HUES48 (cell line): Measurements from ENCODE around the gene ABCB8.

Experiments used
- H3K27ac ChIP-seq: one replicate; pipeline ENCODE4 v1.7.0; 2013; ENCODE audit warnings: low read depth, low read length, inconsistent platforms
- H3K27me3 ChIP-seq: 2 replicates; pipeline ENCODE4 v1.6.1; 2013; ENCODE audit warnings: mild to moderate bottlenecking, low read length; ENCODE audit not compliant: control insufficient read depth, insufficient read depth
- H3K36me3 ChIP-seq: 2 replicates; pipeline ENCODE4 v1.6.1; 2013; ENCODE audit warnings: low read length; ENCODE audit not compliant: control insufficient read depth, insufficient read depth
- H3K4me1 ChIP-seq: 2 replicates; pipeline ENCODE4 v1.6.1; 2013; ENCODE audit warnings: mild to moderate bottlenecking, low read length; ENCODE audit not compliant: control insufficient read depth, insufficient read depth
- H3K4me3 ChIP-seq: 2 replicates; pipeline ENCODE4 v1.5.1; 2013; ENCODE audit warnings: mild to moderate bottlenecking, low read depth, low read length
- H3K9ac ChIP-seq: 2 replicates; pipeline ENCODE4 v1.6.1; 2013; ENCODE audit warnings: mild to moderate bottlenecking, low read depth, low read length, moderate library complexity
- H3K9me3 ChIP-seq: 2 replicates; pipeline ENCODE4 v1.6.1; 2013; ENCODE audit warnings: low read length; ENCODE audit not compliant: control insufficient read depth, insufficient read depth

The ABCB8 gene

DNA sequence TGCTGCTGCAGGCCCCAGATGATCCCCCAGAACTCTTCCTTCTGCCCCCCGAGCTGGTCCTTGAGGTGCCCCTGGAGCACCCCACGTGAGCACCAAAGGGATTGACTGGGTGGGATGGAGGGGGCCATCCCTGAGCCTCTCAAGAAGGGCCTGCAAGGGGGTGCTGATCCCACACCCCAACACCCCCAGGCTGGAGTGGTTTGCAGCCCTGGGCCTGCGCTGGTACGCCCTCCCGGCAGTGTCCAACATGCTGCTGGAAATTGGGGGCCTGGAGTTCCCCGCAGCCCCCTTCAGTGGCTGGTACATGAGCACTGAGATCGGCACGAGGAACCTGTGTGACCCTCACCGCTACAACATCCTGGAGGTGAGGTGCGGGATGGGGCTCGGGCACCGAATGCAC, 29.2 kb upstream of the ABCB8 start:
- Histone ChIP-seq H3K4me1 (no peaks in the 10 kb centered on the region), H3K4me3 (no peak overlapping the region), H3K36me3 (no peaks in the 10 kb centered on the region), H3K9me3 (no peaks in the 10 kb centered on the region), H3K9ac (no peak overlapping the region), H3K27ac (no peak overlapping the region), H3K27me3 (no peaks in the 10 kb centered on the region)

DNA sequence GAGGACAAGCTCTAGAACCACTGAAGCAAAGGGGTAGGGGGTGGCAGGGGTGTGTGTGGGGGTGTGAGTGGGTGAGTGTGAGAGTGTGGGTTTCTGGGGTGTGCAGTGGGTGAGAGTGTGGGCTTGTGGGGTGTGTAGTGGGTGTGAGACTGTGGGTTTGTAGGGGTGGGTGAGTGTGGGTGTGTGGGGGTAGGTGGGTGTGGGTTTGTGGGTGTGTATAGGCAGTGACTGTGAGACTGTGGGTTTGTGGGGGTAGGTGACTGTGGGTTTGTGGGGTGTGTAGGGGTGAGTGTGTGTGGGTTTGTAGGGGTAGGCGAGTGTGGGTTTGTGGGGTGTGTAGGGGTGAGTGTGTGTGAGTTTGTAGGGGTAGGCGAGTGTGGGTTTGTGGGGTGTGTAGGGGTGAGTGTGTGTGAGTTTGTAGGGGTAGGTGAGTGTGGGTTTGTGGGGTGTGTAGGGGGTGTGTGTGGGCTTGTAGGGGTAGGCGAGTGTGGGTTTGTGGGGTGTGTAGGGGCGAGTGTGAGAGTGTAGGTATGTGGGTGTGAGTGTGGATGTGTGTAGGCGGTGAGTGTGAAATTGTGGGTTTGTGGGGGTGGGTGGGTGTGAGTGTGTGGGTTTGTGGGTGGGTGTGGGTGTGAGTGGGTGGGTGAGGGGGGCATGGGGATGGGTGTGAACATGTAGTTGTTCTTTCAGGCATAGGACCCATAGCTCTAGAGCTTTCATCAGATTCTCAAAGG, 28.6 kb upstream of the ABCB8 start:
- Histone ChIP-seq H3K27ac (no peak overlapping the region), H3K4me3 (no peak overlapping the region), H3K27me3 (no peaks in the 10 kb centered on the region), H3K9me3 (no peaks in the 10 kb centered on the region), H3K4me1 (no peaks in the 10 kb centered on the region), H3K36me3 (no peaks in the 10 kb centered on the region), H3K9ac (no peak overlapping the region)

DNA sequence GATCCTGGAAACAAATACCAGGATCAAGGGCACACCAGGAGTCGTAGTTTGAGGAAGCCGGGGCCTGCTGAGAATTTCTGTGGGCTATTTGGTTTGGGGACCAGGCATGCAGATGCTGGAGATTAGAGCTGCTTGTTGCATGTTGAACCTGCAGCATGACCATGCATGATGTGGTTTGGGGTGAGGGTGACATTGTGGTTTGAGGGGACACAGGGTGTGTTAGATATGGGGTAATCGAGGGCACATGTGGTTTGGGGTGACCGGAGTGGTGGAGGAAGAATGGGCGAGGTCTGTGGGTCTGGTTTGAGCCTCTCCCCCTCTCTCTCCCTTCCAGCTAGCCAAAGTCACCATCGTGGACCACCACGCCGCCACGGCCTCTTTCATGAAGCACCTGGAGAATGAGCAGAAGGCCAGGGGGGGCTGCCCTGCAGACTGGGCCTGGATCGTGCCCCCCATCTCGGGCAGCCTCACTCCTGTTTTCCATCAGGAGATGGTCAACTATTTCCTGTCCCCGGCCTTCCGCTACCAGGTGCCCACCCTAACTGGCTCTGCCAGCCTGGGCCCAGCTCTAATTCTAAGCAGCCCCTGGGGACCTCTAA, 27.3 kb upstream of the ABCB8 start:
- no peaks in the 10 kb centered on the region for H3K27me3 ChIP-seq
- H3K27ac ChIP-seq: no peak overlapping the region
- H3K9ac ChIP-seq: no peak overlapping the region
- H3K4me1 ChIP-seq: no peaks in the 10 kb centered on the region
- no peaks in the 10 kb centered on the region for H3K36me3 ChIP-seq
- no peak overlapping the region for H3K4me3 ChIP-seq
- no peaks in the 10 kb centered on the region for H3K9me3 ChIP-seq

DNA sequence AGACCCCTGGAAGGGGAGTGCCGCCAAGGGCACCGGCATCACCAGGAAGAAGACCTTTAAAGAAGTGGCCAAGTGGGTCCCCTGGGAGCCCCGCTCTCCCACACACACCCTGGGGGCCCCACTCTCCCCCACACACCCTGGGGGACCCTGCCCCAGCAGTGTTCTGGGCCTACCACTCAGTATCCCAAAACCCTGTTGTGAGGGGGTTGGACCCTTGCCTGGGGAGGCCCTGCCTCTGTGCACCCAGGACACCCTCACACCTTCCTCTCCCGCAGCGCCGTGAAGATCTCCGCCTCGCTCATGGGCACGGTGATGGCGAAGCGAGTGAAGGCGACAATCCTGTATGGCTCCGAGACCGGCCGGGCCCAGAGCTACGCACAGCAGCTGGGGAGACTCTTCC, 26.7 kb upstream of the ABCB8 start:
- Histone ChIP-seq H3K27ac (no peak overlapping the region), H3K4me3 (no peak overlapping the region), H3K27me3 (no peaks in the 10 kb centered on the region), H3K36me3 (no peaks in the 10 kb centered on the region), H3K9ac (no peak overlapping the region), H3K9me3 (no peaks in the 10 kb centered on the region), H3K4me1 (no peaks in the 10 kb centered on the region)

DNA sequence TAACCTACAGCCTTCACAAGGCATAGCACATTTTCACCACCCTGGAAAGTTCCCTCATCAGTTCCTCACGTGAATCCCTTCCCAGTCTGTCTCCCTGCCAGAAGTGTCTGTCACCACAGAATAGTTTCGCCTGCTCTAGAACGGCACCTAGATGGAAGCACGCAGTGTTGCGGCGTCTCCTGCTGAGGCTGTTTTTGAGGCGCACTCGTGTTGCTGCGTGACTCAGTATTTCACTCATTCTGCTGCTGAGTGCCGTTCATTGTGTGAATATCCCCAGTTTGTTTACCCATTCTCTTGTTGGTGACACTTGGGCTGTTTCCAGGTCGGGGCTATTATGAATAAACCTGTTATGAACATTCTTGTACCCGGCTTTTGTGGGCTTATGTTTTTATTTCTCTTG, 24.7 kb upstream of the ABCB8 start:
- peaks cover 10% of the 10 kb centered on the region; the same call in 1 of the 2 replicates for H3K4me1 ChIP-seq
- H3K9me3 ChIP-seq: no peaks in the 10 kb centered on the region
- no peak overlapping the region for H3K4me3 ChIP-seq
- H3K27ac ChIP-seq: no peak overlapping the region
- H3K9ac ChIP-seq: no peak overlapping the region
- H3K36me3 ChIP-seq: no peaks in the 10 kb centered on the region
- no peaks in the 10 kb centered on the region for H3K27me3 ChIP-seq

DNA sequence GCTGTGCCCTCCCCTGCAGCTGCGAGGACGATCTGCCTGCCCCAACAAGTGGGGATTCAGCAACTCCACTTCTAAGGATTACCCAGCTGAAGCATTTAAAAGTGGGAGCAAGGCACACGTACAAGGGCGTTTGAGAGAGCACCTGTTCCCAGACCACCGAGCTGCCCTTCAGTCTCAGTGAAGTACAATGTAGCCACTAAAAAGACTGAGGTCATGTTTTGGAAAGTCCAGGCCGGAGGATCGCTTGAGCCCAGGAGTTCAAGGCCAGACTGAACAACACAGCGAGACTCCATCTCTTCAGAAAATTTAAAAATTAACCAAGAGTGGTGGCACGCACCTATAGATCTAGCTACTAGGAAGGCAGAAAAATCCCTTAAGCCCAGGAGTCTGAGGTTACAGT, 22.7 kb upstream of the ABCB8 start:
- H3K9me3 ChIP-seq: no peaks in the 10 kb centered on the region
- H3K36me3 ChIP-seq: no peaks in the 10 kb centered on the region
- H3K4me3 ChIP-seq: no peak overlapping the region
- no peak overlapping the region for H3K9ac ChIP-seq
- no peak overlapping the region for H3K27ac ChIP-seq
- H3K4me1 ChIP-seq: peaks cover 18% of the 10 kb centered on the region; the same call in 1 of the 2 replicates
- H3K27me3 ChIP-seq: no peaks in the 10 kb centered on the region

DNA sequence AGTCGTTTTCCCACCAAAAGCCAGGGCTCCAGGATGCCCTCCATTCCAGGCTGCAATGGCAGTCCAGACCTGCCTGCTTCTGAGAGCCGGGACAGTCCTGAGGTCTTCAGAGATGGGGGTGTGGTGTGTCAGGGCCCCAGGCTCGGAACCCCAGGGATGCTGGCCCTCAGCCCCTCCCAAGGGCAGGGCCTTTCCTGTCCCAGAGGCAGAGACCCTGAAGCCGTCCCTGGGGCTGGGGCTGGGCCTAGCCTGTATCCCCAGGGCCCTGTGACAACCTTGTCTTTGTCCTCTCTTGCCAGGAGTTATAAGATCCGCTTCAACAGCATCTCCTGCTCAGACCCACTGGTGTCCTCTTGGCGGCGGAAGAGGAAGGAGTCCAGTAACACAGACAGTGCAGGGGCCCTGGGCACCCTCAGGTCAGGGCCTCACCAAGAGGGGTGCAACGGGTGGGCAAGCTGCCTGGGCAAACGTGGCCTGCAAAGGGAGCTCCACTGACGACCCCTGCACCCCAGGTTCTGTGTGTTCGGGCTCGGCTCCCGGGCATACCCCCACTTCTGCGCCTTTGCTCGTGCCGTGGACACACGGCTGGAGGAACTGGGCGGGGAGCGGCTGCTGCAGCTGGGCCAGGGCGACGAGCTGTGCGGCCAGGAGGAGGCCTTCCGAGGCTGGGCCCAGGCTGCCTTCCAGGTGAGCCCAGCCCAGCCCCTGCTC, 21.5 kb upstream of the ABCB8 start:
- Histone ChIP-seq H3K4me3 (no peak overlapping the region), H3K27me3 (peaks cover under 1% of the 10 kb centered on the region), H3K9ac (no peak overlapping the region), H3K4me1 (peaks cover 20% of the 10 kb centered on the region; the same call in 1 of the 2 replicates), H3K36me3 (no peaks in the 10 kb centered on the region), H3K27ac (no peak overlapping the region), H3K9me3 (no peaks in the 10 kb centered on the region)

DNA sequence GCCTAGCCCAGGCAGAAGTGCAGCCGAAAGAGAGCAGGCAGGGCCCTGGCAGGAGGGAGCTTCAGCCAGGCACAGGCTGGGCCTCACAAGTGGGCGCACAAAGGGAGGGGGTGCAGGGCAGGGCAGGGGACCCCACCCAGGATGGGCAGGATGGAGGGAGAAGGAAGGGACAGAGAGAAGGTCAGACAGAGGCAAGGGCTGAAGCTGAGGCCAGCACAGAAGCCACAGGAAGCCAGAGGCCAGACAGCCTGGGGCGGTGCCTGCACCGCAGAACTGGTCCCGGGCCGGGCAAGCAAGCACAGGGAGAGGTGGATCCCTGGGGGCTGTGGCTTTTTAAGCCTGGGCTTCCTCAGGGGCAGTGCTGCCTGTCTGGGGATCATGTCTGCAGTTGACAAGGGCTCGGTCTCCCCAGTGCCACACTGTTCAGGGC, 20.8 kb upstream of the ABCB8 start:
- peaks cover 23% of the 10 kb centered on the region; the same call in 1 of the 2 replicates for H3K4me1 ChIP-seq
- peaks cover 7% of the 10 kb centered on the region for H3K27me3 ChIP-seq
- H3K27ac ChIP-seq: no peak overlapping the region
- no peaks in the 10 kb centered on the region for H3K9me3 ChIP-seq
- no peak overlapping the region for H3K9ac ChIP-seq
- H3K4me3 ChIP-seq: no peak overlapping the region
- H3K36me3 ChIP-seq: no peaks in the 10 kb centered on the region

DNA sequence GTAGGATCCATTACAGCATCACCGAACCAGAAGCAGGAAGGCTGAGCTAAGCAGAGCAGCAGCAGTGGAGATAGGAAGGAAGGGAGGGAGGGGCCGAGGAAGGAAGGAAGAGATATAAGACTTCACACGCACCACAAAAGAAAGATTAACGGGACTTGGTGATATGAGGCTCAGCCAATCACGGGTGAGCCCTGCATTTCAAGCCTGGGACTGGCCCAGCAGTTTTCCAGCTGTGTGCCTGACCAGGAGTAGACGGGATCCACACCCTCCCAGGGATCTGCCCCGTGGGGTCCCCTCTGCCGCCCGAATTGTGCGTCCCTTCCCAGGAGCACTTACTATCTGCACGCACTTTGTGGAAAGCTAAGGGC, 20.1 kb upstream of the ABCB8 start:
- Histone ChIP-seq H3K27ac (no peak overlapping the region), H3K4me1 (peaks cover 26% of the 10 kb centered on the region; the same call in 1 of the 2 replicates)

DNA sequence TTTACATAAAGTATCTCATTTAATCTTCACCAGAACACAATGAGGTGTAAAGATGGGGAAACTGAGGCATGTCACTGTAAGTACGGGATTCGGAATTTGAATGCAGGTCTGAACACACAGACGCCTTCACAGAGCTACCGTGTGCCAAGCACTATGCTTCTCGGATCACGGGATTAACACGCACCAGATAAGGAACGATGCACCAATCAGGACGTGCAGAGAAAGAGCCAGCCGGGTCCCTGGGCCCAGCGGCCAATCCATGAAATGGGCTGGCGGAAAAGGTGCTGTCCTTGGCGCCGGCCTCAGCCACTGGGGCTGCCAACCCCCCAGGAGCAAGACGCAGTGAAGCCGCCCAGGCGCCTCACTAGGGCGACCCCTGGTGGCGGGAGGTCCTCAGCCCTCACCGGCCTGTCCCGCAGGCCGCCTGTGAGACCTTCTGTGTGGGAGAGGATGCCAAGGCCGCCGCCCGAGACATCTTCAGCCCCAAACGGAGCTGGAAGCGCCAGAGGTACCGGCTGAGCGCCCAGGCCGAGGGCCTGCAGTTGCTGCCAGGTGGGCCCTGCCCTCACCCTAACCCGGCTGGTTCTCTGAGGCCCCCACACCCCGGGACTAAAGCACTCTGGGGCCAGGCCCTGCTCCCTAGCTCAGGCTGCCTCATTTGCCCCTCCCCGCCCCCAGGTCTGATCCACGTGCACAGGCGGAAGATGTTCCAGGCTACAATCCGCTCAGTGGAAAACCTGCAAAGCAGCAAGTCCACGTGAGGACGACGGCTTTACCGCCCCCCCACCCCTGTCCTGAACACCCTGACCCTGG, 19.5 kb upstream of the ABCB8 start:
- peaks cover 26% of the 10 kb centered on the region; the same call in 1 of the 2 replicates for H3K4me1 ChIP-seq
- H3K4me3 ChIP-seq: peak overlapping the region; percentile 39
- H3K36me3 ChIP-seq: no peaks in the 10 kb centered on the region
- no peaks in the 10 kb centered on the region for H3K9me3 ChIP-seq
- no peak overlapping the region for H3K27ac ChIP-seq
- H3K9ac ChIP-seq: no peak overlapping the region
- H3K27me3 ChIP-seq: peaks cover 13% of the 10 kb centered on the region

More for the DNA sequence above, 20.1 kb upstream of the ABCB8 start:
- peaks cover 12% of the 10 kb centered on the region for H3K27me3 ChIP-seq
- H3K4me3 ChIP-seq: peak overlapping the region; percentile 39
- no peak overlapping the region for H3K9ac ChIP-seq
- no peaks in the 10 kb centered on the region for H3K36me3 ChIP-seq
- H3K9me3 ChIP-seq: no peaks in the 10 kb centered on the region
